Tibial nerve (tissue), 4 donors: ENCODE measurements around the gene EBNA1BP2. TPM values are rescaled to one million over a fixed set of nuclear protein-coding genes. Genes with fewer than 3 reads are reported as not detected.
"Not testable (repeated sequence)": the region's sequence is repeated elsewhere in the genome, so short reads cannot be mapped to it uniquely, and the experiment has no call there.

Experiments
- DNase-seq, 2 donors: peaks; one replicate each; pipeline ENCODE4 v3.0.0-alpha.2; 2019; ENCODE audit warnings: low spot score in 2 of 2
- H3K27ac ChIP-seq, 4 donors: fragments of 200-600 bp; sonication (generic) in 3 of 4; one replicate each; pipeline ENCODE4 v1.5.1; 2017 to 2019; ENCODE audit warnings: mild to moderate bottlenecking in 1 of 4
- H3K27me3 ChIP-seq, 2 donors: fragments of 200-600 bp; sonication (generic) in 1 of 2; one replicate each; pipeline versions ENCODE4 v1.5.1 to v1.6.0; 2017 to 2019
- H3K36me3 ChIP-seq, 3 donors: fragments of 200-600 bp; sonication (generic); one replicate each; pipeline ENCODE4 v1.5.1; 2018 to 2019
- H3K4me1 ChIP-seq, 4 donors: fragments of 200-600 bp; sonication (generic) in 3 of 4; one replicate each; pipeline ENCODE4 v1.5.1; 2017 to 2019
- H3K4me3 ChIP-seq, 4 donors: fragments of 200-600 bp; sonication (generic) in 3 of 4; one replicate each; pipeline ENCODE4 v1.5.1; 2017 to 2019; ENCODE audit warnings: mild to moderate bottlenecking in 1 of 4, moderate library complexity in 1 of 4
- H3K9me3 ChIP-seq, 4 donors: fragments of 200-600 bp; sonication (generic) in 3 of 4; one replicate each; pipeline ENCODE4 v1.5.1; 2017 to 2019
- EP300 ChIP-seq, 2 donors: sonication (generic); formaldehyde crosslinking; IDR thresholded peaks; one replicate each; pipeline ENCODE4 v1.6.1; 2017; ENCODE audit warnings: antibody characterized with exemption in 2 of 2, mild to moderate bottlenecking in 1 of 2
- POLR2A ChIP-seq, 2 donors: fragments of 450-650 bp; IDR thresholded peaks; one replicate each; pipeline ENCODE4 v1.6.1; 2017; ENCODE audit warnings: antibody characterized with exemption in 2 of 2, mild to moderate bottlenecking in 2 of 2, moderate library complexity in 2 of 2
- WGBS, 2 donors: methylation state at CpG; one replicate each; pipeline ENCODE4 v1.1.5; 2018; 5-methylcytosine and 5-hydroxymethylcytosine counted together
- total RNA-seq, 4 donors: library from RNA; depleted of rRNA; stranded (reverse); fragments of >200 nt; gene quantifications; one replicate each; pipeline ENCODE4 v1.1.0, GENCODE V29; 2016
- TF ChIP-seq, protein P1 (sequence below), 5 experiments: fragments of 200-600 bp in 3 of 5; fragments of 450-650 bp in 2 of 5; sonication (generic) in 3 of 5; IDR thresholded peaks; one replicate each; pipeline ENCODE4 v1.5.1; 2016 to 2019; ENCODE audit warnings: antibody characterized with exemption in 5 of 5, mild to moderate bottlenecking in 3 of 5, moderate library complexity in 2 of 5

The EBNA1BP2 gene
- total RNA-seq, 4 donors from 2014 or later = 48.8 to 57.3 (median 51.2) TPM

DNA sequence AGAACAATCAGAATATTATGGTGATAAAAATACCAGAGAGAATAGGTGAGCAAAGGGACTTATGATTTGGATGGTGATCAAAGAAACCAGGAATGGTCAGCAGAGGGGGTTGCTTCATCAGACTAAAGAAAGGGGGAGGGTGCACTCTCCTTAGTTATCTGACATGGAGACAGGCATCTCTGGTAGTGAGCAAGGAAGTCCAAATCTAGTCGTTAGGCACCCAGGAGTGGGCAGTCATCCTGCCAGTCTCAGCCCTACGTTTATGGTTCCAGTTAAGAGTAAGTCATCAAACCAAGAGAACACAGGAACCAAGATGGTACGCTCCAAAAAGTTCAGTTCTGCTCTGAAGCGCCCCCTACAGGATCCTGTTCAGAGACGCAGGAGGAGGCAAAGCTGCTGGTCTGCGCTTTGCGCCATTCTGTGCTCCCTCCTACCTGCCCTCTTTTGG is 28.6 kb downstream of the EBNA1BP2 start:
- peaks cover 0 to 7% (median 0%) of the 10 kb centered on the region in 4 donors for H3K9me3 ChIP-seq
- H3K4me3 ChIP-seq = no peak overlapping the region
- WGBS, 2 donors = 20 to 27% methylated on average over 7 of the region's 7 CpGs
- TF ChIP-seq, protein P1, sequence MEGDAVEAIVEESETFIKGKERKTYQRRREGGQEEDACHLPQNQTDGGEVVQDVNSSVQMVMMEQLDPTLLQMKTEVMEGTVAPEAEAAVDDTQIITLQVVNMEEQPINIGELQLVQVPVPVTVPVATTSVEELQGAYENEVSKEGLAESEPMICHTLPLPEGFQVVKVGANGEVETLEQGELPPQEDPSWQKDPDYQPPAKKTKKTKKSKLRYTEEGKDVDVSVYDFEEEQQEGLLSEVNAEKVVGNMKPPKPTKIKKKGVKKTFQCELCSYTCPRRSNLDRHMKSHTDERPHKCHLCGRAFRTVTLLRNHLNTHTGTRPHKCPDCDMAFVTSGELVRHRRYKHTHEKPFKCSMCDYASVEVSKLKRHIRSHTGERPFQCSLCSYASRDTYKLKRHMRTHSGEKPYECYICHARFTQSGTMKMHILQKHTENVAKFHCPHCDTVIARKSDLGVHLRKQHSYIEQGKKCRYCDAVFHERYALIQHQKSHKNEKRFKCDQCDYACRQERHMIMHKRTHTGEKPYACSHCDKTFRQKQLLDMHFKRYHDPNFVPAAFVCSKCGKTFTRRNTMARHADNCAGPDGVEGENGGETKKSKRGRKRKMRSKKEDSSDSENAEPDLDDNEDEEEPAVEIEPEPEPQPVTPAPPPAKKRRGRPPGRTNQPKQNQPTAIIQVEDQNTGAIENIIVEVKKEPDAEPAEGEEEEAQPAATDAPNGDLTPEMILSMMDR (IDR thresholded peaks at IDR 0.05) = no peak
- TF ChIP-seq POLR2A (IDR thresholded peaks at IDR 0.05) = no peak
- TF ChIP-seq EP300 (IDR thresholded peaks at IDR 0.05) = no peak
- no peak for DNase-seq
- H3K27ac ChIP-seq = no peak overlapping the region
- peaks cover 0 to 14% of the 10 kb centered on the region in 2 donors for H3K27me3 ChIP-seq
- peaks cover 0 to 14% (median 5%) of the 10 kb centered on the region in 4 donors for H3K4me1 ChIP-seq
- no peaks in the 10 kb centered on the region for H3K36me3 ChIP-seq

DNA sequence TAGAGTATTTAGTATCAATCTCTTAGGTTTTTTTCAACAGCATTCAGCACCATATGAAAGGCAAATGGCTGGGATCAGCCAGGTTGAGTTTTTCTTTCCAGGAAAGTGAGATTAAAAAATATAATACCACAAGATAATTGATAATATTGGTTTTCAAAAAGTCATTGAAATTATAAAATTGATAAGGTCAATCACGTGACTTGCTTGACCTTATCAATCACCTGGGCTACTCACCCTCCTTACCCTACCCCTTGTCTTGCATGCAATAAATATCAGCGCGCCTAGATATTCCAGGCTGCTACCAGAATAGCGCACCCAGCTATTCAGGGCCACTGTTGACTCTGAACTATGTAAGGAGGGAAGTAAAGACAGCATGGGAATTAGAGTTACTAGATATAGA is 31.5 kb downstream of the EBNA1BP2 start:
- Histone ChIP-seq H3K4me1 (no peaks in the 10 kb centered on the region), H3K4me3 (no peak overlapping the region), H3K27ac (no peak overlapping the region), H3K36me3 (no peaks in the 10 kb centered on the region), H3K27me3 (peaks cover 0 to 11% of the 10 kb centered on the region in 2 donors), H3K9me3 (peaks cover 0 to 7% (median 0%) of the 10 kb centered on the region in 4 donors)
- DNase-seq = no peak
- TF ChIP-seq, protein P1 (IDR thresholded peaks at IDR 0.05) = no peak
- TF ChIP-seq POLR2A (IDR thresholded peaks at IDR 0.05) = no peak
- TF ChIP-seq EP300 (IDR thresholded peaks at IDR 0.05) = no peak
- 94% methylated on average over 4 of the region's 4 CpGs for WGBS, 2 donors

DNA sequence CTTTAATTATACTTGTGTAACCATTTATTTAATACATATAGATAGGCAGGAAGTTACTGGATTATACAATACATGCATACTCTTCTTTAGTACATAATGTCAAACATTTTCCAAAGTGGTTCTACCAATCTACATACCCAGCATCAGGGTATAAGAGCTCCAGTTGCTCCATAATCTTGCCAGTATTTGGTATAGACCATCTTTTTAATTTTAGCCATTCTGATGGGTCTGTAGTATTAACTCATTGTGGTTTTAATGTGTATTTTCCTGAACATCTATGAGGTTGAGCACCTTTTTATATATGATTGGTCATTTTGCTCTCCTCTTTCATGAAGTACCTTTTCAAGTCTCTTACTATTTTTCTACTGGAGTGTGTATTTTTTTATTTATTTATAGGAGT is 32.1 kb downstream of the EBNA1BP2 start:
- Histone ChIP-seq H3K36me3 (no peaks in the 10 kb centered on the region), H3K9me3 (peaks cover 0 to 7% (median 0%) of the 10 kb centered on the region in 4 donors), H3K4me3 (no peak overlapping the region), H3K27ac (no peak overlapping the region), H3K4me1 (no peaks in the 10 kb centered on the region), H3K27me3 (peaks cover 0 to 6% of the 10 kb centered on the region in 2 donors)
- TF ChIP-seq POLR2A (IDR thresholded peaks at IDR 0.05) = no peak
- no peak for TF ChIP-seq EP300 (IDR thresholded peaks at IDR 0.05)
- TF ChIP-seq, protein P1 (IDR thresholded peaks at IDR 0.05) = no peak
- no peak for DNase-seq

DNA sequence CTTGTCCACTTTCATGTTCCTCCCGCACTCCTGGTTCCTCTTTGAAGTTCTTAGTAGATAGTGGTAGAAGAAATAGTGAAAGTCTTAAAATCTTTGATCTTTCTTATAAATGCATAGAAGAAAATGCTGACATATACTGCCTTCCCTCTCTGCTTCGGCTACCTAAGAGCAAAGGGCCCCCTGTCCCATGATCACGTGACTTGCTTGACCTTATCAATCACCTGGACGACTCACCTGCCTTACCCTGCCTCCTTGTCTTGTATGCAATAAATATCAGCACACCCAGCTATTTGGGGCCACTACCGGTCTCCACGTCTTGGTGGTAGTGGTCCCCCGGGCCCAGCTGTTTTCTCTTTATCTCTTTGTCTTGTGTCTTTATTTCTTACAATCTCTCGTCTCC is 32.8 kb downstream of the EBNA1BP2 start:
- H3K27me3 ChIP-seq, H3K27ac ChIP-seq, H3K4me3 ChIP-seq, DNase-seq, H3K4me1 ChIP-seq, H3K36me3 ChIP-seq, H3K9me3 ChIP-seq: not testable (repeated sequence)
- 92 to 93% methylated on average over 8 of the region's 8 CpGs for WGBS, 2 donors

DNA sequence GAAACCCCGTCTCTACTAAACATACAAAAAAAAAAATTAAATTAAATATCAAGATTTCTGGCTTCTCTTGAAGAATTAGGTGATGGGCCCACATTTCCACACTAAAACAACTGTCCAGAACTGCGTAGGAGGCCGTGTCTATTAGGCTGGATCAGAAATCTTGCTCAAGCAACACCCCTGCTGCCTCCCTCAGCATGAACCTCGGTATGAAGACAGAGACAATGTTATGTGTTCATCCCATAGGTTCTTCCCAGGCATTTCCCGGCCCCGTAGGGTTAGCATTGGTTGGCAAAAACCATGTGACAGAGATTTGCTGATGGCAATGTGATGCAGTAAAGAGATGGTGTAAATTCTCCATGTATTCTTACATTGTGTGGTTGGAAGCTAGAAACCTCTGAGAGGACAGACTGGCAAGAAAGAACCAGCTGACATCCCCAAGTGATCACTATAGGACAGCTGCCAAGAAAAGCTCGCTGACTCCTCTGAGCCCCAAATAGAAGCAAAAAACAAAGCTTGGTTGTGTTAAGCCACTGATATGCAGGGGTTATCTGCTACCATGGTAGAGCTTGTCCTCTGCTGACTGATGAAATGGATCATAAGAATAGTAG is 34.5 kb downstream of the EBNA1BP2 start:
- WGBS, 2 donors = 74 to 77% methylated on average over 7 of the region's 7 CpGs
- no peak for DNase-seq
- Histone ChIP-seq H3K27me3 (no peaks in the 10 kb centered on the region), H3K4me1 (no peaks in the 10 kb centered on the region), H3K36me3 (no peaks in the 10 kb centered on the region), H3K27ac (no peak overlapping the region), H3K4me3 (no peak overlapping the region), H3K9me3 (peaks cover 0 to 7% (median 0%) of the 10 kb centered on the region in 4 donors)
- TF ChIP-seq EP300 (IDR thresholded peaks at IDR 0.05) (no peak), POLR2A (IDR thresholded peaks at IDR 0.05) (no peak)
- TF ChIP-seq, protein P1 (IDR thresholded peaks at IDR 0.05) = no peak
